Activated CD4-positive, alpha-beta T cell treated with anti-CD3 and anti-CD28 coated beads for 36 hours (primary cell): ENCODE measurements around the gene ACVR1. TPM values are rescaled to one million over a fixed set of nuclear protein-coding genes. Genes with fewer than 3 reads are reported as not detected.

Experiments used
- total RNA-seq, 2 experiments: library from RNA; stranded (reverse); gene quantifications; one replicate each; pipeline ENCODE4 v1.2.3, GENCODE V29; 2021

ACVR1 gene
- total RNA-seq, 2 experiments from 2014 or later: 17.1 to 23.0 TPM

Other genes with a start within 250 kb of the ACVR1 start
- gene ACVR1C, start 247.5 kb downstream of the ACVR1 start, total RNA-seq: 1 to 10 TPM; 1.6 to 1.7 TPM
- gene UPP2, start 225.5 kb upstream of the ACVR1 start, total RNA-seq: not detected